Stimulated activated CD8-positive, alpha-beta memory T cell treated with anti-CD3 and anti-CD28 coated beads, Interleukin-12 subunit alpha, Interleukin-12 subunit beta, amount 100 ng/mL, for 1 hour (primary cell): ENCODE results near the gene PCDHA8.
"Not testable (repeated sequence)": the region's sequence is repeated elsewhere in the genome, so short reads cannot be mapped to it uniquely, and the experiment has no call there.

Source experiments
- DNase-seq: peaks from one replicate; pipeline ENCODE4 v3.0.0-alpha.2; 2020; ENCODE audit warnings: low read depth

Gene PCDHA8, protein sequence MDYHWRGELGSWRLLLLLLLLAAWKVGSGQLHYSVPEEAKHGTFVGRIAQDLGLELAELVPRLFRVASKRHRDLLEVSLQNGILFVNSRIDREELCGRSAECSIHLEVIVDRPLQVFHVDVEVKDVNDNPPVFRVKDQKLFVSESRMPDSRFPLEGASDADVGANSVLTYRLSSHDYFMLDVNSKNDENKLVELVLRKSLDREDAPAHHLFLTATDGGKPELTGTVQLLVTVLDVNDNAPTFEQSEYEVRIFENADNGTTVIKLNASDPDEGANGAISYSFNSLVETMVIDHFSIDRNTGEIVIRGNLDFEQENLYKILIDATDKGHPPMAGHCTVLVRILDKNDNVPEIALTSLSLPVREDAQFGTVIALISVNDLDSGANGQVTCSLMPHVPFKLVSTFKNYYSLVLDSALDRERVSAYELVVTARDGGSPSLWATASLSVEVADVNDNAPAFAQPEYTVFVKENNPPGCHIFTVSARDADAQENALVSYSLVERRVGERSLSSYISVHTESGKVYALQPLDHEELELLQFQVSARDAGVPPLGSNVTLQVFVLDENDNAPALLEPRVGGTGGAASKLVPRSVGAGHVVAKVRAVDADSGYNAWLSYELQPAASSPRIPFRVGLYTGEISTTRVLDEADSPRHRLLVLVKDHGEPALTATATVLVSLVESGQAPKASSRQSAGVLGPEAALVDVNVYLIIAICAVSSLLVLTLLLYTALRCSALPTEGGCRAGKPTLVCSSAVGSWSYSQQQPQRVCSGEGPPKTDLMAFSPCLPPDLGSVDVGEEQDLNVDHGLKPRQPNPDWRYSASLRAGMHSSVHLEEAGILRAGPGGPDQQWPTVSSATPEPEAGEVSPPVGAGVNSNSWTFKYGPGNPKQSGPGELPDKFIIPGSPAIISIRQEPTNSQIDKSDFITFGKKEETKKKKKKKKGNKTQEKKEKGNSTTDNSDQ

GRCh38 chr5:140840978-140841962 is at the start of gene PCDHA8:
PCDHA8 (plus strand) TSS chr5:140841187; CDS start chr5:140841322, 135 bp downstream.
- no peak for DNase-seq

- no peak for DNase-seq
Measured at GRCh38 chr5:140794595-140795258, 46.3 kb upstream of the PCDHA8 start, which contains the start of gene PCDHA2. PCDHA2 (plus strand) TSS chr5:140794852.

DNA sequence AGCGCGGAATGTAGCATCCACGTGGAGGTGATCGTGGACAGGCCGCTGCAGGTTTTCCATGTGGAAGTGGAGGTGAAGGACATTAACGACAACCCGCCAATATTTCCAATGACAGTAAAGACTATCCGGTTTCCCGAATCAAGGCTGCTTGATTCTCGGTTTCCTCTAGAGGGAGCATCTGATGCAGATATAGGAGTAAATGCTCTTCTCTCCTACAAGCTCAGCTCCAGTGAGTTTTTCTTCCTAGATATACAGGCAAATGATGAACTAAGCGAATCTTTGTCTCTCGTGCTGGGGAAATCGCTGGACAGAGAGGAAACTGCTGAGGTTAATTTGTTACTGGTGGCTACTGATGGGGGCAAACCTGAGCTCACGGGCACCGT is 45.7 kb upstream of the PCDHA8 start:
- DNase-seq: no peak

- DNase-seq: not testable (repeated sequence)
Measured at GRCh38 chr5:140796072-140796717, 44.8 kb upstream of the PCDHA8 start.

GRCh38 chr5:140796718-140797095 is 44.3 kb upstream of the PCDHA8 start:
- DNase-seq: no peak

DNA sequence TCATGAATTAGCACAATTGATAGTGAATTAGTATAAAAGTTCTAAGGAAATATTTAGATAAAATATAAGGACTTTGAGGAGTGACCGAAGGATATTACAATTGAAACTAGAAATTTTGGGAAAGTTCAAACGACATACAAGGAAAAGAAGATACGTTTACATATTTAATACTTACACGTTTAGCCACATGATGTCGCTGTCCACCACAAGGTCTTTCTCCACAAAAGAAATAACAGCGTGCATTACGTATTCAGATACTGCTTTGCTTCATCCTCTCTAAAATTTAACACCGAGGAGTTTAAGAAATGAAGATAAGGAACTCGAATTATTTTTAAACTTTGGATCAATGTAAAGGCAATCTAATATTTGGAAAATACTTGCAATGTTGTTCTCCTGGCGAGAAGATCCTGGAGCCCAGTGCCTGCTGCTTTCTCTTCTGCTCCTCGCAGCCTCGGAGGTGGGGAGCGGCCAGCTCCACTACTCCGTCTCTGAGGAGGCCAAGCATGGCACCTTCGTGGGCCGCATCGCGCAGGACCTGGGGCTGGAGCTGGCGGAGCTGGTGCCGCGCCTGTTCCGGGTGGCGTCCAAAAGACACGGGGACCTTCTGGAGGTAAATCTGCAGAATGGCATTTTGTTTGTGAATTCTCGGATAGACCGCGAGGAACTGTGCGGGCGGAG is 40.0 kb upstream of the PCDHA8 start, which contains the start of gene PCDHA3:
Gene PCDHA3 (plus strand): TSS at position 242 of the 678 bp plus-strand sequence.
- DNase-seq: no peak

DNA sequence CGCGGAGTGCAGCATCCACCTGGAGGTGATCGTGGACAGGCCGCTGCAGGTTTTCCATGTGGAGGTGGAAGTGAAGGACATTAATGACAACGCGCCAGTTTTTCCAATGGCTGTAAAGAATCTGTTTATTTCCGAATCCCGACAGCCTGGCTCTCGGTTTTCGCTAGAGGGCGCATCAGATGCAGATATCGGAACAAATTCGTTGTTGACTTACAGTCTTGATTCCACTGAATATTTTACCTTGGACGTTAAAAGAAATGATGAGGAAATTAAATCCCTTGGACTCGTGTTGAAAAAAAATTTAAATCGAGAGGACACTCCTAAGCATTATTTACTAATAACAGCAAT is 39.5 kb upstream of the PCDHA8 start:
- DNase-seq: no peak

DNA sequence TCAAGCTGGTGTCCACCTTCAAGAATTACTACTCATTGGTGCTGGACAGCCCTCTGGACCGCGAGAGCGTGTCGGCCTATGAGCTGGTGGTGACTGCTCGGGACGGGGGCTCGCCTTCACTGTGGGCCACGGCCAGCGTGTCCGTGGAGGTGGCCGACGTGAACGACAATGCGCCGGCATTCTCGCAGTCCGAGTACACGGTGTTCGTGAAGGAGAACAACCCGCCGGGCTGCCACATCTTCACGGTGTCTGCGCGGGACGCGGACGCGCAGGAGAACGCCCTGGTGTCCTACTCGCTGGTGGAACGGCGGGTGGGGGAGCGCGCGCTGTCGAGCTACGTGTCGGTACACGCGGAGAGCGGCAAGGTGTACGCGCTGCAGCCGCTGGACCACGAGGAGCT is 38.6 kb upstream of the PCDHA8 start:
- DNase-seq: not testable (repeated sequence)

GRCh38 chr5:140802781-140803271 is 38.2 kb upstream of the PCDHA8 start:
- no peak for DNase-seq

- no peak for DNase-seq
Measured at GRCh38 chr5:140806834-140807775, 33.9 kb upstream of the PCDHA8 start, which contains the start of gene PCDHA4. PCDHA4 (plus strand) TSS chr5:140807068.

DNA sequence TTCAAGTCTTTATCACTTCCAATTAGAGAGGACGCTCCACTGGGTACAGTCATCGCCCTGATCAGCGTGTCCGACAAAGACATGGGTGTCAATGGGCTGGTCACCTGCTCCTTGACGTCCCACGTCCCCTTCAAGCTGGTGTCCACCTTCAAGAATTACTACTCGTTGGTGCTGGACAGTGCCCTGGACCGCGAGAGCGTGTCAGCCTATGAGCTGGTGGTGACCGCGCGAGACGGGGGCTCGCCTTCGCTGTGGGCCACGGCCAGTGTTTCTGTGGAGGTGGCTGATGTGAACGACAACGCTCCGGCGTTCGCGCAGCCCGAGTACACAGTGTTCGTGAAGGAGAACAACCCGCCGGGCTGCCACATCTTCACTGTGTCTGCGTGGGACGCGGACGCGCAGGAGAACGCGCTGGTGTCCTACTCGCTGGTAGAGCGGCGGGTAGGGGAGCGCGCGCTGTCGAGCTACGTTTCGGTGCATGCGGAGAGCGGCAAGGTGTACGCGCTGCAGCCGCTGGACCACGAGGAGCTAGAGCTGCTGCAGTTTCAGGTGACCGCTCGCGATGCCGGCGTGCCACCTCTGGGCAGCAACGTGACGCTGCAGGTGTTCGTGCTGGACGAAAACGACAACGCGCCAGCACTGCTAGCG is 32.6 kb upstream of the PCDHA8 start:
- not testable (repeated sequence) for DNase-seq

DNA sequence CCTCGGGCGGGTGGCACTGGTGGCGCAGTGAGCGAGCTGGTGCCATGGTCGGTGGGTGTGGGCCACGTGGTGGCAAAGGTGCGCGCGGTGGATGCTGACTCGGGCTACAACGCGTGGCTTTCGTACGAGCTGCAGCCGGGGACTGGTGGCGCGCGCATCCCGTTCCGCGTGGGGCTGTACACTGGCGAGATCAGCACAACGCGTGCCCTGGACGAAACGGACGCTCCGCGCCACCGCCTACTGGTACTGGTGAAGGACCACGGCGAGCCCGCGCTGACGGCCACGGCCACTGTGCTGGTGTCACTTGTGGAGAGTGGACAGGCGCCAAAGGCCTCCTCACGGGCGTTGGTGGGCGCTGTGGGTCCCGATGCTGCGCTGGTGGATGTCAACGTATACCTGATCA is 32.1 kb upstream of the PCDHA8 start:
- DNase-seq: no peak

GRCh38 chr5:140821375-140822280 is 19.4 kb upstream of the PCDHA8 start, which contains the start of gene PCDHA5:
PCDHA5 (plus strand) TSS chr5:140821613.
- DNase-seq: no peak

GRCh38 chr5:140822281-140822629 is 18.7 kb upstream of the PCDHA8 start:
- no peak for DNase-seq

DNA sequence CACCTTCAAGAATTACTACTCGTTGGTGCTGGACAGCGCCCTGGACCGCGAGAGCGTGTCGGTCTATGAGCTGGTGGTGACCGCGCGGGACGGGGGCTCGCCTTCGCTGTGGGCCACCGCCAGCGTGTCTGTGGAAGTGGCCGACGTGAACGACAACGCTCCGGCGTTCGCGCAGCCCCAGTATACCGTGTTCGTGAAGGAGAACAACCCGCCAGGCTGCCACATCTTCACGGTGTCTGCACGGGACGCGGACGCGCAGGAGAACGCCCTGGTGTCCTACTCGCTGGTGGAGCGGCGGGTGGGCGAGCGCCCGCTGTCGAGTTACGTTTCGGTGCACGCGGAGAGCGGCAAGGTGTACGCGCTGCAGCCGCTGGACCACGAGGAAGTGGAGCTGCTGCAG is 18.0 kb upstream of the PCDHA8 start:
- DNase-seq: not testable (repeated sequence)

- no peak for DNase-seq
Measured at GRCh38 chr5:140823475-140823874, 17.5 kb upstream of the PCDHA8 start.
